H9 (cell line): ENCODE data around the gene FBN1. TPM values are rescaled to one million over a fixed set of nuclear protein-coding genes. Genes with fewer than 3 reads are reported as not detected.
A peak's percentile ranks its signal among the peaks of the same experiment; 100 is the strongest.

Source experiments
- DNase-seq: peaks from one replicate; pipeline ENCODE4 v3.0.0-alpha.2; 2017
- H2AFZ ChIP-seq: one replicate; pipeline ENCODE4 v1.6.1; 2013; ENCODE audit warnings: mild to moderate bottlenecking, low read length, control low read depth, moderate library complexity
- H2AK5ac ChIP-seq: 2 replicates; pipeline ENCODE4 v1.6.1; 2013; ENCODE audit warnings: low read length, control low read depth, mixed read lengths; ENCODE audit not compliant: insufficient read length
- H2BK120ac ChIP-seq: one replicate; pipeline ENCODE4 v1.6.1; 2013; ENCODE audit warnings: low read depth, mild to moderate bottlenecking, low read length, control low read depth, inconsistent platforms; ENCODE audit not compliant: poor library complexity, severe bottlenecking
- H2BK12ac ChIP-seq: 2 replicates; pipeline ENCODE4 v1.6.1; 2013; ENCODE audit warnings: low read length, control low read depth, mixed read lengths, low read depth; ENCODE audit not compliant: insufficient read length
- H2BK15ac ChIP-seq: 2 replicates; pipeline ENCODE4 v1.6.1; 2013; ENCODE audit warnings: low read depth, low read length, control low read depth
- H2BK20ac ChIP-seq: one replicate; pipeline ENCODE4 v1.6.1; 2013; ENCODE audit warnings: low read depth, mild to moderate bottlenecking, low read length, control low read depth, inconsistent platforms; ENCODE audit not compliant: poor library complexity, severe bottlenecking
- H2BK5ac ChIP-seq: 2 replicates; pipeline ENCODE4 v1.6.1; 2013; ENCODE audit warnings: low read length, control low read depth, mixed read lengths; ENCODE audit not compliant: insufficient read length
- H3K14ac ChIP-seq: 2 replicates; pipeline ENCODE4 v1.6.1; 2013; ENCODE audit warnings: low read length, control low read depth; ENCODE audit not compliant: insufficient read depth
- H3K18ac ChIP-seq: 2 replicates; pipeline ENCODE4 v1.6.1; 2013; ENCODE audit warnings: low read depth, mild to moderate bottlenecking, mixed read lengths, low read length, control low read depth; ENCODE audit not compliant: insufficient read length
- H3K23ac ChIP-seq: 2 replicates; pipeline ENCODE4 v1.6.1; 2013; ENCODE audit warnings: low read length, control low read depth, mixed read lengths, low read depth; ENCODE audit not compliant: insufficient read length
- H3K23me2 ChIP-seq: 2 replicates; pipeline ENCODE4 v1.6.1; 2013; ENCODE audit warnings: low read depth, mild to moderate bottlenecking, mixed read lengths, low read length, control low read depth; ENCODE audit not compliant: insufficient read length, poor library complexity, severe bottlenecking
- H3K27ac ChIP-seq: 2 replicates; pipeline ENCODE4 v1.5.1; 2013; ENCODE audit warnings: low read length, control low read depth, mixed read lengths, low read depth; ENCODE audit not compliant: insufficient read length
- H3K27me3 ChIP-seq: 2 replicates; pipeline ENCODE4 v1.6.1; 2013; ENCODE audit warnings: low read length, control low read depth, inconsistent platforms; ENCODE audit not compliant: insufficient read depth
- H3K4ac ChIP-seq: 2 replicates; pipeline ENCODE4 v1.6.1; 2013; ENCODE audit warnings: low read depth, mild to moderate bottlenecking, control low read depth, inconsistent platforms, low read length, moderate library complexity
- H3K4me1 ChIP-seq: 2 replicates; pipeline ENCODE4 v1.6.1; 2013; ENCODE audit warnings: low read length, control low read depth, inconsistent platforms; ENCODE audit not compliant: insufficient read depth
- H3K4me2 ChIP-seq: 2 replicates; pipeline ENCODE4 v1.6.1; 2013; ENCODE audit warnings: low read length, control low read depth, mixed read lengths; ENCODE audit not compliant: insufficient read length, insufficient read depth
- H3K56ac ChIP-seq: 2 replicates; pipeline ENCODE4 v1.6.1; 2013; ENCODE audit warnings: low read depth, mild to moderate bottlenecking, mixed read lengths, low read length, control low read depth; ENCODE audit not compliant: insufficient read length
- H3K79me1 ChIP-seq: 2 replicates; pipeline ENCODE4 v1.6.1; 2013; ENCODE audit warnings: low read depth, mild to moderate bottlenecking, moderate library complexity, low read length, control low read depth, inconsistent platforms; ENCODE audit not compliant: insufficient read depth, poor library complexity, severe bottlenecking
- H3K79me2 ChIP-seq: 2 replicates; pipeline ENCODE4 v1.6.1; 2013; ENCODE audit warnings: low read length, control low read depth, inconsistent platforms; ENCODE audit not compliant: insufficient read depth
- H3K9ac ChIP-seq: 2 replicates; pipeline ENCODE4 v1.6.1; 2013; ENCODE audit warnings: low read length, control low read depth, mixed read lengths; ENCODE audit not compliant: insufficient read length; ENCODE audit errors: extremely low read depth
- H3K9me3 ChIP-seq: one replicate; pipeline ENCODE4 v1.6.1; 2013; ENCODE audit warnings: low read depth, low read length, inconsistent platforms; ENCODE audit not compliant: control insufficient read depth
- H3T11ph ChIP-seq: one replicate; pipeline ENCODE4 v1.6.1; 2013; ENCODE audit warnings: mild to moderate bottlenecking, low read length, control low read depth, inconsistent platforms
- H4K20me1 ChIP-seq: one replicate; pipeline ENCODE4 v1.6.1; 2013; ENCODE audit not compliant: control insufficient read depth, insufficient read length, insufficient read depth
- H4K5ac ChIP-seq: 2 replicates; pipeline ENCODE4 v1.6.1; 2013; ENCODE audit warnings: low read depth, mild to moderate bottlenecking, mixed read lengths, low read length, control low read depth; ENCODE audit not compliant: insufficient read length
- H4K8ac ChIP-seq: replicated peaks from 2 replicates; pipeline ENCODE4 v1.6.1; 2013; ENCODE audit warnings: low read length, control low read depth, mixed read lengths, low read depth; ENCODE audit not compliant: insufficient read length
- H4K91ac ChIP-seq: 2 replicates; pipeline ENCODE4 v1.6.1; 2013; ENCODE audit warnings: low read depth, mild to moderate bottlenecking, moderate library complexity, mixed read lengths, low read length, control low read depth; ENCODE audit not compliant: insufficient read length
- H3K27ac Mint-ChIP-seq, 3 experiments: 2 replicates in 2 of 3; 3 replicates in 1 of 3; pipeline ENCODE4 v1.8.0; 2020 to 2021; ENCODE audit warnings: mixed read lengths in 3 of 3, mild to moderate bottlenecking in 1 of 3, moderate library complexity in 1 of 3
- H3K27me3 Mint-ChIP-seq: 2 replicates; pipeline ENCODE4 v1.8.0; 2021; ENCODE audit warnings: low read depth, mild to moderate bottlenecking, moderate library complexity, mixed read lengths
- H3K36me3 Mint-ChIP-seq, 3 experiments: 2 replicates in 2 of 3; 3 replicates in 1 of 3; pipeline ENCODE4 v1.8.0; 2020 to 2021; ENCODE audit warnings: low read depth in 3 of 3, mixed read lengths in 3 of 3; ENCODE audit not compliant: insufficient read depth in 1 of 3
- H3K4me1 Mint-ChIP-seq, 2 experiments: 2 replicates each; pipeline ENCODE4 v1.8.0; 2020; ENCODE audit warnings: mixed read lengths in 2 of 2
- H3K4me3 Mint-ChIP-seq, 2 experiments: 2 replicates in 1 of 2; 3 replicates in 1 of 2; pipeline ENCODE4 v1.8.0; 2020 to 2021; ENCODE audit warnings: mild to moderate bottlenecking in 2 of 2, mixed read lengths in 2 of 2, moderate library complexity in 1 of 2
- H3K9me3 Mint-ChIP-seq, 2 experiments: 2 replicates in 1 of 2; 3 replicates in 1 of 2; pipeline ENCODE4 v1.8.0; 2020; ENCODE audit warnings: mild to moderate bottlenecking in 2 of 2, mixed read lengths in 2 of 2, moderate library complexity in 1 of 2
- WGBS: extraction: QIAGEN DNeasy Blood & Tissue Kit; methylation state at CpG from one replicate; pipeline ENCODE4 v1.1.7; 2013; ENCODE audit warnings: missing lambda C conversion rate, low lambda C conversion rate, mixed read lengths; ENCODE audit not compliant: insufficient read length; ENCODE audit errors: extremely low coverage; 5-methylcytosine and 5-hydroxymethylcytosine counted together
- total RNA-seq: library from RNA; stranded (reverse); gene quantifications from 2 replicates; pipeline ENCODE4 v1.2.1, GENCODE V29; 2021
- TF ChIP-seq, protein P1 (sequence below): fragments of 200-600 bp; sonication (generic); conservative IDR thresholded peaks from 3 replicates; pipeline ENCODE4 v1.8.0; 2021; ENCODE audit warnings: antibody characterized with exemption, mild to moderate bottlenecking

The FBN1 gene
- total RNA-seq, 1 experiment from 2014 or later: 3.6 TPM

GRCh38 chr15:48631176-48631770 is 14.2 kb downstream of the FBN1 start:
- no peaks in the 10 kb centered on the region for H3K79me2 ChIP-seq
- no peak overlapping the region for H2BK20ac ChIP-seq
- no peak overlapping the region for H3K18ac ChIP-seq
- H3K9me3 ChIP-seq: no peaks in the 10 kb centered on the region
- H3K4me1 ChIP-seq: no peaks in the 10 kb centered on the region; the same call in 1 of the 2 replicates
- H4K5ac ChIP-seq: no peak overlapping the region
- no peak overlapping the region for H3K56ac ChIP-seq
- Mint-ChIP-seq H3K4me1 (peaks cover 6 to 15% of the 10 kb centered on the region in 2 experiments; a peak in 3 of 4 replicates), H3K36me3 (no peaks in the 10 kb centered on the region), H3K4me3 (no peak overlapping the region), H3K27me3 (no peaks in the 10 kb centered on the region), H3K9me3 (no peaks in the 10 kb centered on the region), H3K27ac (no peak overlapping the region; a peak in 1 of 7 replicates)
- H2BK120ac ChIP-seq: no peak overlapping the region
- H3K14ac ChIP-seq: 0 out of 2 replicates have a peak overlapping the region, but pooled peaks have one; percentile 75
- H3K23ac ChIP-seq: no peak overlapping the region
- H4K91ac ChIP-seq: no peak overlapping the region
- TF ChIP-seq, protein P1, sequence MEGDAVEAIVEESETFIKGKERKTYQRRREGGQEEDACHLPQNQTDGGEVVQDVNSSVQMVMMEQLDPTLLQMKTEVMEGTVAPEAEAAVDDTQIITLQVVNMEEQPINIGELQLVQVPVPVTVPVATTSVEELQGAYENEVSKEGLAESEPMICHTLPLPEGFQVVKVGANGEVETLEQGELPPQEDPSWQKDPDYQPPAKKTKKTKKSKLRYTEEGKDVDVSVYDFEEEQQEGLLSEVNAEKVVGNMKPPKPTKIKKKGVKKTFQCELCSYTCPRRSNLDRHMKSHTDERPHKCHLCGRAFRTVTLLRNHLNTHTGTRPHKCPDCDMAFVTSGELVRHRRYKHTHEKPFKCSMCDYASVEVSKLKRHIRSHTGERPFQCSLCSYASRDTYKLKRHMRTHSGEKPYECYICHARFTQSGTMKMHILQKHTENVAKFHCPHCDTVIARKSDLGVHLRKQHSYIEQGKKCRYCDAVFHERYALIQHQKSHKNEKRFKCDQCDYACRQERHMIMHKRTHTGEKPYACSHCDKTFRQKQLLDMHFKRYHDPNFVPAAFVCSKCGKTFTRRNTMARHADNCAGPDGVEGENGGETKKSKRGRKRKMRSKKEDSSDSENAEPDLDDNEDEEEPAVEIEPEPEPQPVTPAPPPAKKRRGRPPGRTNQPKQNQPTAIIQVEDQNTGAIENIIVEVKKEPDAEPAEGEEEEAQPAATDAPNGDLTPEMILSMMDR: no peak
- peak overlapping the region; percentile 9 for H4K8ac ChIP-seq
- H4K20me1 ChIP-seq: no peaks in the 10 kb centered on the region
- DNase-seq: no peak
- H3K27ac ChIP-seq: no peak overlapping the region
- no CpG with 5 or more reads among the region's 8 CpGs for WGBS
- H3K4ac ChIP-seq: no peak overlapping the region
- no peak overlapping the region; the same call in 1 of the 2 replicates for H2BK15ac ChIP-seq
- H2BK5ac ChIP-seq: no peak overlapping the region
- H3K4me2 ChIP-seq: no peak overlapping the region
- no peak overlapping the region for H2AFZ ChIP-seq
- H3T11ph ChIP-seq: no peak overlapping the region
- H2AK5ac ChIP-seq: no peak overlapping the region
- no peaks in the 10 kb centered on the region for H3K23me2 ChIP-seq
- no peaks in the 10 kb centered on the region for H3K79me1 ChIP-seq
- no peak overlapping the region for H3K9ac ChIP-seq
- H2BK12ac ChIP-seq: peak overlapping the region; percentile 10
- H3K27me3 ChIP-seq: no peaks in the 10 kb centered on the region
